Measurements from ENCODE around the gene HACD2. TPM values are rescaled to one million over a fixed set of nuclear protein-coding genes. Genes with fewer than 3 reads are reported as not detected.

HACD2 gene
- polyA plus RNA-seq, 1 donor = 75.2 TPM

GRCh38 chr3:123511084-123511483 is 73.8 kb downstream of the HACD2 start:
- Histone ChIP-seq H3K4me3 (ENCODE audit: low read length) (no peak overlapping the region), H3K27ac (ENCODE audit: low read length) (no peak overlapping the region), H3K36me3 (ENCODE audit: control insufficient read depth, insufficient read depth, low read length) (peaks cover 18% of the 10 kb centered on the region), H3K9me3 (ENCODE audit: control insufficient read depth, low read depth, low read length) (no peaks in the 10 kb centered on the region), H3K27me3 (ENCODE audit: control insufficient read depth, insufficient read depth, low read length) (no peaks in the 10 kb centered on the region), H3K4me1 (ENCODE audit: control insufficient read depth, insufficient read depth, low read length) (no peaks in the 10 kb centered on the region)
- no peak for DNase-seq

GRCh38 chr3:123508178-123508577 is 76.7 kb downstream of the HACD2 start:
- Histone ChIP-seq H3K4me1 (ENCODE audit: control insufficient read depth, insufficient read depth, low read length) (no peaks in the 10 kb centered on the region), H3K4me3 (ENCODE audit: low read length) (no peak overlapping the region), H3K27ac (ENCODE audit: low read length) (no peak overlapping the region), H3K36me3 (ENCODE audit: control insufficient read depth, insufficient read depth, low read length) (peaks cover 11% of the 10 kb centered on the region), H3K27me3 (ENCODE audit: control insufficient read depth, insufficient read depth, low read length) (no peaks in the 10 kb centered on the region), H3K9me3 (ENCODE audit: control insufficient read depth, low read depth, low read length) (no peaks in the 10 kb centered on the region)
- no CpG with 5 or more reads among the region's 6 CpGs for WGBS (ENCODE audit: insufficient coverage, low lambda C conversion rate)
- no peak for DNase-seq

- no CpG with 5 or more reads among the region's 6 CpGs for WGBS (ENCODE audit: insufficient coverage, low lambda C conversion rate)
These were observed 79.0 kb downstream of the HACD2 start for GRCh38 chr3:123505820-123506219.

GRCh38 chr3:123503203-123503602 is 81.7 kb downstream of the HACD2 start:
- no CpG with 5 or more reads among the region's 3 CpGs for WGBS (ENCODE audit: insufficient coverage, low lambda C conversion rate)
- Histone ChIP-seq H3K27ac (ENCODE audit: low read length) (no peak overlapping the region), H3K4me1 (ENCODE audit: control insufficient read depth, insufficient read depth, low read length) (no peaks in the 10 kb centered on the region), H3K4me3 (ENCODE audit: low read length) (no peak overlapping the region), H3K27me3 (ENCODE audit: control insufficient read depth, insufficient read depth, low read length) (no peaks in the 10 kb centered on the region), H3K9me3 (ENCODE audit: control insufficient read depth, low read depth, low read length) (no peaks in the 10 kb centered on the region), H3K36me3 (ENCODE audit: control insufficient read depth, insufficient read depth, low read length) (peaks cover 13% of the 10 kb centered on the region)
- DNase-seq = no peak

More at GRCh38 chr3:123505820-123506219, 79.0 kb downstream of the HACD2 start:
- peaks cover 3% of the 10 kb centered on the region for H3K36me3 ChIP-seq (ENCODE audit: control insufficient read depth, insufficient read depth, low read length)
- no peak overlapping the region for H3K27ac ChIP-seq (ENCODE audit: low read length)
- no peak overlapping the region for H3K4me3 ChIP-seq (ENCODE audit: low read length)
- H3K9me3 ChIP-seq (ENCODE audit: control insufficient read depth, low read depth, low read length) = no peaks in the 10 kb centered on the region
- no peaks in the 10 kb centered on the region for H3K4me1 ChIP-seq (ENCODE audit: control insufficient read depth, insufficient read depth, low read length)
- DNase-seq = no peak
- H3K27me3 ChIP-seq (ENCODE audit: control insufficient read depth, insufficient read depth, low read length) = no peaks in the 10 kb centered on the region

GRCh38 chr3:123499322-123499721 is 85.5 kb downstream of the HACD2 start:
- Histone ChIP-seq H3K36me3 (ENCODE audit: control insufficient read depth, insufficient read depth, low read length) (peaks cover 39% of the 10 kb centered on the region), H3K4me1 (ENCODE audit: control insufficient read depth, insufficient read depth, low read length) (no peaks in the 10 kb centered on the region), H3K27me3 (ENCODE audit: control insufficient read depth, insufficient read depth, low read length) (no peaks in the 10 kb centered on the region), H3K4me3 (ENCODE audit: low read length) (no peak overlapping the region), H3K27ac (ENCODE audit: low read length) (no peak overlapping the region), H3K9me3 (ENCODE audit: control insufficient read depth, low read depth, low read length) (no peaks in the 10 kb centered on the region)
- DNase-seq = no peak
- WGBS (ENCODE audit: insufficient coverage, low lambda C conversion rate) = 67% methylated on average over 1 of the region's 3 CpGs

- WGBS (ENCODE audit: insufficient coverage, low lambda C conversion rate) = 100% methylated on average over 1 of the region's 3 CpGs
These were observed 86.1 kb downstream of the HACD2 start for GRCh38 chr3:123498761-123499160.

GRCh38 chr3:123493912-123494311 is 90.9 kb downstream of the HACD2 start:
- Histone ChIP-seq H3K36me3 (ENCODE audit: control insufficient read depth, insufficient read depth, low read length) (peaks cover 42% of the 10 kb centered on the region), H3K4me1 (ENCODE audit: control insufficient read depth, insufficient read depth, low read length) (no peaks in the 10 kb centered on the region), H3K27ac (ENCODE audit: low read length) (no peak overlapping the region), H3K9me3 (ENCODE audit: control insufficient read depth, low read depth, low read length) (no peaks in the 10 kb centered on the region), H3K27me3 (ENCODE audit: control insufficient read depth, insufficient read depth, low read length) (no peaks in the 10 kb centered on the region), H3K4me3 (ENCODE audit: low read length) (no peak overlapping the region)
- no peak for DNase-seq
- WGBS (ENCODE audit: insufficient coverage, low lambda C conversion rate) = no CpG with 5 or more reads among the region's 4 CpGs

More at GRCh38 chr3:123498761-123499160, 86.1 kb downstream of the HACD2 start:
- Histone ChIP-seq H3K36me3 (ENCODE audit: control insufficient read depth, insufficient read depth, low read length) (peaks cover 41% of the 10 kb centered on the region), H3K9me3 (ENCODE audit: control insufficient read depth, low read depth, low read length) (no peaks in the 10 kb centered on the region), H3K4me3 (ENCODE audit: low read length) (no peak overlapping the region), H3K27ac (ENCODE audit: low read length) (no peak overlapping the region), H3K27me3 (ENCODE audit: control insufficient read depth, insufficient read depth, low read length) (no peaks in the 10 kb centered on the region), H3K4me1 (ENCODE audit: control insufficient read depth, insufficient read depth, low read length) (no peaks in the 10 kb centered on the region)
- DNase-seq = no peak

GRCh38 chr3:123491966-123492587 is 92.8 kb downstream of the HACD2 start:
- Histone ChIP-seq H3K27ac (ENCODE audit: low read length) (no peak overlapping the region), H3K4me3 (ENCODE audit: low read length) (no peak overlapping the region), H3K4me1 (ENCODE audit: control insufficient read depth, insufficient read depth, low read length) (no peaks in the 10 kb centered on the region), H3K9me3 (ENCODE audit: control insufficient read depth, low read depth, low read length) (no peaks in the 10 kb centered on the region), H3K36me3 (ENCODE audit: control insufficient read depth, insufficient read depth, low read length) (peaks cover 23% of the 10 kb centered on the region), H3K27me3 (ENCODE audit: control insufficient read depth, insufficient read depth, low read length) (no peaks in the 10 kb centered on the region)
- DNase-seq = no peak
- WGBS (ENCODE audit: insufficient coverage, low lambda C conversion rate) = no CpG with 5 or more reads among the region's 4 CpGs

- H3K36me3 ChIP-seq (ENCODE audit: control insufficient read depth, insufficient read depth, low read length) = peaks cover 8% of the 10 kb centered on the region
- no peaks in the 10 kb centered on the region for H3K9me3 ChIP-seq (ENCODE audit: control insufficient read depth, low read depth, low read length)
- H3K27me3 ChIP-seq (ENCODE audit: control insufficient read depth, insufficient read depth, low read length) = no peaks in the 10 kb centered on the region
- no peak overlapping the region for H3K27ac ChIP-seq (ENCODE audit: low read length)
- no peaks in the 10 kb centered on the region for H3K4me1 ChIP-seq (ENCODE audit: control insufficient read depth, insufficient read depth, low read length)
- DNase-seq = peak; percentile 51 to 54
- no peak overlapping the region for H3K4me3 ChIP-seq (ENCODE audit: low read length)
- WGBS (ENCODE audit: insufficient coverage, low lambda C conversion rate) = no CpG with 5 or more reads among the region's 8 CpGs
These were observed 95.4 kb downstream of the HACD2 start for GRCh38 chr3:123489400-123490004.

GRCh38 chr3:123488645-123489347 is 96.1 kb downstream of the HACD2 start:
- H3K9me3 ChIP-seq (ENCODE audit: control insufficient read depth, low read depth, low read length) = no peaks in the 10 kb centered on the region
- peaks cover 4% of the 10 kb centered on the region for H3K36me3 ChIP-seq (ENCODE audit: control insufficient read depth, insufficient read depth, low read length)
- no peak overlapping the region for H3K4me3 ChIP-seq (ENCODE audit: low read length)
- DNase-seq = no peak
- H3K4me1 ChIP-seq (ENCODE audit: control insufficient read depth, insufficient read depth, low read length) = no peaks in the 10 kb centered on the region
- no peaks in the 10 kb centered on the region for H3K27me3 ChIP-seq (ENCODE audit: control insufficient read depth, insufficient read depth, low read length)
- no CpG with 5 or more reads among the region's 5 CpGs for WGBS (ENCODE audit: insufficient coverage, low lambda C conversion rate)
- H3K27ac ChIP-seq (ENCODE audit: low read length) = no peak overlapping the region
